Breast epithelium (tissue), 4 donors: ENCODE results near the gene TMEM222. TPM values are rescaled to one million over a fixed set of nuclear protein-coding genes. Genes with fewer than 3 reads are reported as not detected.

Experiments used
- DNase-seq, 2 donors: peaks; one replicate each; pipeline ENCODE4 v3.0.0-alpha.2; 2019; ENCODE audit warnings: low spot score in 2 of 2
- H3K27ac ChIP-seq, 2 donors: fragments of 200-600 bp; sonication (generic) in 1 of 2; one replicate each; pipeline ENCODE4 v1.5.1; 2016 to 2019; ENCODE audit warnings: mild to moderate bottlenecking in 1 of 2
- H3K27me3 ChIP-seq, 2 donors: fragments of 200-600 bp; sonication (generic) in 1 of 2; one replicate each; pipeline versions ENCODE4 v1.5.1 to v1.6.0; 2017 to 2019; ENCODE audit warnings: control low read depth in 1 of 2, mild to moderate bottlenecking in 1 of 2
- H3K36me3 ChIP-seq: fragments of 200-600 bp; one replicate; pipeline ENCODE4 v1.5.1; 2019
- H3K4me1 ChIP-seq, 2 donors: fragments of 200-600 bp; sonication (generic); one replicate each; pipeline ENCODE4 v1.5.1; 2016 to 2019; ENCODE audit warnings: control low read depth in 1 of 2
- H3K4me3 ChIP-seq, 3 donors: fragments of 200-600 bp; sonication (generic); 1 replicate in 2 of 3; 2 replicates in 1 of 3; pipeline ENCODE4 v1.5.1; 2016 to 2019; ENCODE audit warnings: mild to moderate bottlenecking in 3 of 3, moderate library complexity in 2 of 3
- H3K9me3 ChIP-seq, 2 donors: fragments of 200-600 bp; sonication (generic) in 1 of 2; one replicate each; pipeline ENCODE4 v1.5.1; 2016 to 2019; ENCODE audit warnings: control low read depth in 1 of 2
- CTCF ChIP-seq, 3 donors: fragments of 450-650 bp; IDR thresholded peaks; one replicate each; pipeline ENCODE4 v1.5.1; 2016 to 2017; ENCODE audit warnings: antibody characterized with exemption in 3 of 3, mild to moderate bottlenecking in 3 of 3, moderate library complexity in 3 of 3
- POLR2A ChIP-seq: fragments of 450-650 bp; IDR thresholded peaks from one replicate; pipeline ENCODE4 v1.6.1; 2016; ENCODE audit warnings: antibody characterized with exemption, mild to moderate bottlenecking, moderate library complexity
- POLR2AphosphoS5 ChIP-seq, 3 donors: sonication (generic); formaldehyde crosslinking; IDR thresholded peaks; one replicate each; pipeline ENCODE4 v1.6.1; 2017; ENCODE audit warnings: antibody characterized with exemption in 3 of 3
- intact Hi-C: fragments of 100-400 bp; cut with DNase I; formaldehyde crosslinking; loops from one replicate; pipeline ENCODE4 v1.15.1; 2023; ENCODE audit warnings: low total_unique reads
- total RNA-seq, 3 donors: library from RNA; depleted of rRNA; stranded (reverse); fragments of >200 nt; gene quantifications; one replicate each; pipeline ENCODE4 v1.1.0, GENCODE V29; 2016

TMEM222 gene
- total RNA-seq, 3 donors from 2014 or later = 20.0 to 28.0 (median 26.5) TPM

DNA sequence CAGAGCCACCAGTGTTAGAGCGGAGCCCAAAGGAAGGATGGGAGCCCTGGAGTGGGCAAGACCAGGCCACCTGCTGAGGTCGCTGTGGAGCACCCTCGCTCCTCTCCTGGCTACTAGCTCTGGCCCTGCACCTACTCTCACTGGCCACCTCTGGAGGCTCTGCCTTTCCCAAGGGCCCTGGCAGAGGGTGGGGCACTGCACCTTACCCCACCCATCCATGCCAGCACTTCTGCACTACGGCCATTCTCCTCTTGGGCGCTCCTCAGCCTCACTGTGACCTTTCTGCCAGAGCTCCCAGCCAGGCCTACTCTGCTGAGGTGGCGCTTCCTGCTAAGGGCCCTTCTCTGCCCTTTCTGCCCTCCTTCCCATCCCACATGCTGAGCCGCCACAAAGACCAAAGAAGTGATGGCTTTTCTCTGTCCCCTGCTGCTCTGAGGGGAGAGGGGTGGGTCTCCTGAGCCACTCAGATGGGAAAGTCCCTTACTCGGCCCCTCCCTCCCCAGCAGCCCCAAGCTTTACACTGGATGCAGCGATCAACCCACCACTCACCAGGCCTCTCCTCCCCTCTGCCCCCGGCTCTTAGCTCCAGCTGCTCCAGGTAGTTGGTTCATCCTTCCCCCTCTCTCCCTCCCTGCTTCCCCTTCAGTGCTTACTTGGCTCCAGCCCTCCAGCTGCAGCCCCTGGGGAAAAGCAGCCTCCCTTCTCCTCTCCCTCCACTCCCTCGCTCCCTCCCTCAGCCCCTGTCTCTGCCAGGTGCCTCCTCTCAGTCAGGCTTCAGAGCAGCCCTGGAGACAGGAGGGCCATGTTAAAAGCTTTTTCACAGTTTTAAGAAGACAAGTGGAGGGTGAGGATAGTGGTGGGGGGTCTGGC, 14.8 kb upstream of the TMEM222 start:
- Histone ChIP-seq H3K9me3 (no peaks in the 10 kb centered on the region), H3K4me3 (no peak overlapping the region), H3K36me3 (no peaks in the 10 kb centered on the region), H3K27ac (no peak overlapping the region), H3K27me3 (no peaks in the 10 kb centered on the region), H3K4me1 (no peaks in the 10 kb centered on the region)
- TF ChIP-seq POLR2AphosphoS5 (IDR thresholded peaks at IDR 0.05) = no peak
- no peak for TF ChIP-seq CTCF (IDR thresholded peaks at IDR 0.05)
- TF ChIP-seq POLR2A = no peak
- intact Hi-C loops = loop anchor here (10.0 kb wide), 2 partner anchors 58 to 88 kb away; partner anchors contain the start of genes GPR3 and MAP3K6
- peak in 1 of 2 donors; percentile 28 for DNase-seq

GRCh38 chr1:27307874-27308598, 13.9 kb upstream of the TMEM222 start:
- Histone ChIP-seq H3K36me3 (no peaks in the 10 kb centered on the region), H3K9me3 (no peaks in the 10 kb centered on the region), H3K27me3 (no peaks in the 10 kb centered on the region), H3K27ac (no peak overlapping the region), H3K4me1 (no peaks in the 10 kb centered on the region), H3K4me3 (no peak overlapping the region)
- TF ChIP-seq POLR2A = no peak
- TF ChIP-seq CTCF (IDR thresholded peaks at IDR 0.05) = no peak
- no peak for TF ChIP-seq POLR2AphosphoS5 (IDR thresholded peaks at IDR 0.05)
- DNase-seq = no peak
- intact Hi-C loops = loop anchor here (10.0 kb wide), 2 partner anchors 57 to 87 kb away; partner anchors contain the start of genes GPR3 and MAP3K6

DNA sequence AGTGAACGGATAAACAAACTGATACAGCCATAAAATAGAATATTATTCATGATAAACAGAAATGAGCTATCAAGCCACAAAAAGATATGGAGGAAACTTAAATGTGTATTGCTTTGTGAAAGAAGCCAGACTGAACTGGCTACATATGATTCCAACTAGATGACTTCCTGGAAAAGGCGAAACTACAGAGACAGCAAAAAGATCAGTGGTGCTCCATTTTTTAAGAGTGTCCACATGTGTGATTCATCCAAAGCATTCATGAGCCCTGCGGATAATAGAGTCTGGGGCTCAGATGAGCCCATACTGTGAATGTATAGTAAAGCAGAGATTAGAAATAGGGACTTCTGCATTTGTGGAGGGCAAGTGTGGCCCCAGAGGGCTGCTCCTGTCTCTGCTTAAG, 7.8 kb upstream of the TMEM222 start:
- Histone ChIP-seq H3K27me3 (no peaks in the 10 kb centered on the region), H3K27ac (no peak overlapping the region), H3K36me3 (no peaks in the 10 kb centered on the region), H3K4me1 (no peaks in the 10 kb centered on the region), H3K9me3 (no peaks in the 10 kb centered on the region), H3K4me3 (no peak overlapping the region)
- DNase-seq = no peak
- intact Hi-C loops = no loop called here
- TF ChIP-seq POLR2A (no peak), CTCF (IDR thresholded peaks at IDR 0.05) (no peak), POLR2AphosphoS5 (IDR thresholded peaks at IDR 0.05) (no peak)

DNA sequence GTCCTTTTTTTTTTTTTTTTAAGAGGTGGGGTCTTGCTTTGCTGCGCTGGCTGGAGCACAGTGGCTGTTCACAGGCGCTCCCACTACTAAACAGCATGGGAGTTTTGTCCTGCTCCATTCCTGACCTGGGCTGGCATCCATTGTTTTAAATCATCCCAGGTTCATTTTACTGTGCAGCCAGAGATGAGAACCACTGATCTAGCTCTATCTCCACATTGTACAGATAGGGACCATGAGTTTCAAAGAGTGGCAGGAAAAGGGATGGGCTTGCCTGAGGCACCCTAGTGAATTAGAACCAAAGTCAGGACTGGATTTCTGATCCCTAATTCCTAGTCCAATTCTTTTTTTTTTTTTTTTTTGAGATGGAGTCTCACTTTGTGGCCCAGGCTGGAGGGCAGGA, 7.2 kb upstream of the TMEM222 start:
- DNase-seq = no peak
- no peaks in the 10 kb centered on the region for H3K36me3 ChIP-seq
- intact Hi-C loops = no loop called here
- H3K9me3 ChIP-seq = no peaks in the 10 kb centered on the region
- H3K27me3 ChIP-seq = no peaks in the 10 kb centered on the region
- H3K27ac ChIP-seq = no peak overlapping the region
- no peaks in the 10 kb centered on the region for H3K4me1 ChIP-seq
- TF ChIP-seq POLR2AphosphoS5 (IDR thresholded peaks at IDR 0.05) (no peak), CTCF (IDR thresholded peaks at IDR 0.05) (no peak), POLR2A (no peak)
- no peak overlapping the region for H3K4me3 ChIP-seq

GRCh38 chr1:27316860-27317259, 5.1 kb upstream of the TMEM222 start:
- H3K4me1 ChIP-seq = no peaks in the 10 kb centered on the region
- no peak overlapping the region for H3K27ac ChIP-seq
- TF ChIP-seq POLR2AphosphoS5 (IDR thresholded peaks at IDR 0.05) (no peak), POLR2A (no peak), CTCF (IDR thresholded peaks at IDR 0.05) (no peak)
- no peaks in the 10 kb centered on the region for H3K36me3 ChIP-seq
- intact Hi-C loops = loop anchor here (1.0 kb wide), 1 partner anchor 12 kb away; no protein-coding TSS in a partner anchor
- H3K4me3 ChIP-seq = no peak overlapping the region
- H3K9me3 ChIP-seq = no peaks in the 10 kb centered on the region
- H3K27me3 ChIP-seq = peaks cover 0 to 4% of the 10 kb centered on the region in 2 donors
- DNase-seq = no peak
